HG02678 (cell line): ENCODE data around the gene ARPC4.
A peak's percentile ranks its signal among the peaks of the same experiment; 100 is the strongest.
"Not testable (repeated sequence)": the region's sequence is repeated elsewhere in the genome, so short reads cannot be mapped to it uniquely, and the experiment has no call there.

Experiments
- ATAC-seq: cut with Tn5 transposase; IDR thresholded peaks from one replicate; pipeline ENCODE4 v1.9.1; 2021; ENCODE audit warnings: mild to moderate bottlenecking, moderate library complexity; ENCODE audit not compliant: unreplicated experiment

The ARPC4 gene

DNA sequence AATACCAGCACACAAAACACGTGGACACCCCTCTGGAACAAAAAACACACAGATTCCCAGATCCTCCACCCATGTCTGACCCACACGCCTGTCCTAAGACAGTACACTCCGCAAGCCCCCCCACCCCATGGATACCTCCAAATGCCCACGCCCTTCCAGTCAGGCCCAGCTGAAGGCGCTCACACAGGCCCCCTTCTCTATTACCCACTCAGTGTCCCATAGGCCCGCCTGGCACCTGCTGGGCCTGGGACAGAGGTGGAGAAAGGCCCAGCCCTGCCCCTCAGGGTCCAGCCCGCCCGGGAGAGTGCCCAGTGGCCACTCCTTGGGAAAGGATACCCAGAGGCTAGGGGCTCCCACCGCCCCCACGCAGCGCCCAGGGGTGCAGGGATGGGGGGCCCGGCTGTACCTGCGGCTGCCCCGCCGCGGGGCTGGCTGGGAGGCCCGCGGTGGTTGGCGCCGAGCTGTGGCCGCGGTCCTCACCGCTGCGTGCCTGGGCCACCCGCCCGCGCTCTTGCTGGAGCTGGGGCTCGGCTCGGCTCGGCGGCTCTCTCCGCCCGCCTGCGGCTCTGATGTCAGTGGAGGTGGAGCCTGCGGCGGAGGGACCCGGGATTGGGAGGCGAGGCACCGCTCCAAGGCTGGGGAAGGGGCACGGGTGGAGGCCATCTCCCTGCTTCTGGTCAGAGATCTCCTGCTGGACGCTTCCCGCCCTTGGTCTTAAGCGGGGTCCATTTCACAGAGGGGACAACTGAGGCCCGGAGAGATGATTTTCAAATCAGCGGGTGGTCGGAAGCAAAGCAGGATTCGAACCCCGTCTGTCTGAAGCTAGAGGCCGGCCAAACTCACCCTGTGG, 23.2 kb upstream of the ARPC4 start, which contains the start of gene CAMK1:
TSS of gene CAMK1 (minus strand) at position 522 of the 850 bp plus-strand sequence. CDS start 2,198 bp downstream, outside the sequence.
- ATAC-seq, result peak; percentile 68

DNA sequence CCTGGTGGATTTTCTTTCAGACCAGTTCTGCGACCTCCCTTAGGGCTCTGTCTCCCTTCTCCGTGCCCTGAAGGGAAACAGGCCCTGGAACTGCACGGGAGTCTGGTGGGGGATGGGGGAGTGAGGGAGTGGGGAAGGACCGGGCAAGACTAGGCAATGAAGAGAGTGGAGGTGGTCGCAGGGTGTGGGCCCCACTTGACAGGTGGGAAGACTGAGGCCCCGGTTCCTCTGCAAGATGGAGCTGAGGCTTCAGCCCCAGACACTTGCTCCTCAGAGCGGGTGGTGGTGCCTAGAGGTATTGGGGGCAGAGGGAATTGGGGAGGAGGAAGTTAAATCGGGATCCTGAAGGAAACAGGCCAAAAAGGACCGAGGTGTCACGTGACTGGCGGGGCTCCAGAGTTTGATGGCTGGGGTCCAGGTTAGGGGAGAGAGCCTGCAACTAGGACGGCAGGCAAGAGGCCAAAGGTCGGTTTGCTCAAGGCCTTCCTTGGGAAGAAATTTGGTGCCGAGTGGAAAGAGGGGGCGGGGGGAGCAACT, 22.5 kb upstream of the ARPC4 start:
- ATAC-seq, result no peak

DNA sequence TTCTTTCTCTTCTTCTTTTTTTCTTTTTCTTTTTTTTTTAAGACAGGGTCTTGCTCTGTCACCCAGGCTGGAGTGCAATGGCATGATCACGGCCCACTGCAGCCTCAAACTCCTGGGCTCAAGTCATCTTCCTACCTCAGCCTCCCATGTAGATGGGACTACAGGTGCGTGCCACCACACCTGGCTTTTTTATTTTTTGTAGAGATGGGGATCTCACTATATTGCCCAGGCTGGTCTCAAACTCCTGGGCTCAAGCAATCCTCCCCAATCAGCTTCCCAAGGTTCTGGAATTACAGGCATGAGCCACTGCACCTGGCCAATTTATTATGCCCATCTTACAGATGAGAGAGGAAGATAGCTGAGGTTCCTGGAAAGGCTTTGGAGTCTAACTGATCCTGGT, 21.9 kb upstream of the ARPC4 start:
- ATAC-seq, result not testable (repeated sequence)

DNA sequence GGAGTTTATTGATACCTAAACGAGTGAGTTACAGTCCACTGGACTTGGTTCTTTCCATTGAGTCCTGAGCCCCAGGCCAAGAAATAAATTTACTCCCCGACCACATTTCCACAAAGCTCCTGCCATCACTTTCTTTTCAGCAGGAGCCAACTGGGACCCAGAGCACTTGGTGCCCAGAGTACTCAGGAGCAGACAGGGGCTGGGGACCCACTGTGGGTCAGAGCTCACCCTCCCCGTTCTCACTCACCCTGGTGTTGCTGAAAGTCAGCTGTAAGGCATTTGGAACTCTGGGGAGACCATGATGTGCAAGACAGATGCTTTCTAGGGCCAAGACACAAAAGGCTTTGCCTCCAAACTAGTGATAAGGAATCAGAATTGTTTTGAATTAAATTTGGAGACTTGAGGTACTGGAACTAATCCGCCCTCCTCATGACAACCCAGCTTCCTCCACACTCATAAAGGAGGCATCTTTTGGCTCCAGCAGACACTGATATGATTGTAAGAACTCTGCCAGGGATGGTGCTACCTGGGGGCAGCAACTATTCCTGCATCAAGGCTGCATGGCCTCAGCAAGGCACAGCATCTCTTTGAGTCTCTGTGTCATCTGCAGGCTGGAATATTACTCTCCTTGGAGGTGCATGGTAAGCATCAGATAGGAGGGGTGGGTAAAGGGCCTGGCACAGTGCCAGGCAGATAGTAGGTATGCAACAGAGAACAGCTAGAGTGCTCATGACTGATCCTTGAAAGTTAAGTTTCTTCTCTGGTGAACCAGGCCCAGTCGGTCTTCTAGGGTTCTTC, 15.8 kb upstream of the ARPC4 start:
- no peak for ATAC-seq

DNA sequence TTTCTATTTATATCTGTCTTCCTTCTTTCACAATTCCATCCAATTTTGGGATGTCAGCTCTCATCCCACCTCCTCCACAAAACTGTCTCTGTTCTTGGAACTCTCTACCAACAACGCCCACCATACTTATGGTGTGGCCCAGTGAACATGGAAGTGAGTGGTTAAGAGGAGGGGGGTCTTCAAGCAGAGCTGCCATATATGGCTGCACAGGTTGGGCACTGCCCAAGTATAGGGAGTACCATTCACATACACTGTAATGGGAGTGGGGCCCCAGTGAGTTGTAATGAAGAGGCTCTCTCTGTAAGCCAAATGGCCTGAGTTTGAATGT, 15.2 kb upstream of the ARPC4 start:
- ATAC-seq, result no peak

DNA sequence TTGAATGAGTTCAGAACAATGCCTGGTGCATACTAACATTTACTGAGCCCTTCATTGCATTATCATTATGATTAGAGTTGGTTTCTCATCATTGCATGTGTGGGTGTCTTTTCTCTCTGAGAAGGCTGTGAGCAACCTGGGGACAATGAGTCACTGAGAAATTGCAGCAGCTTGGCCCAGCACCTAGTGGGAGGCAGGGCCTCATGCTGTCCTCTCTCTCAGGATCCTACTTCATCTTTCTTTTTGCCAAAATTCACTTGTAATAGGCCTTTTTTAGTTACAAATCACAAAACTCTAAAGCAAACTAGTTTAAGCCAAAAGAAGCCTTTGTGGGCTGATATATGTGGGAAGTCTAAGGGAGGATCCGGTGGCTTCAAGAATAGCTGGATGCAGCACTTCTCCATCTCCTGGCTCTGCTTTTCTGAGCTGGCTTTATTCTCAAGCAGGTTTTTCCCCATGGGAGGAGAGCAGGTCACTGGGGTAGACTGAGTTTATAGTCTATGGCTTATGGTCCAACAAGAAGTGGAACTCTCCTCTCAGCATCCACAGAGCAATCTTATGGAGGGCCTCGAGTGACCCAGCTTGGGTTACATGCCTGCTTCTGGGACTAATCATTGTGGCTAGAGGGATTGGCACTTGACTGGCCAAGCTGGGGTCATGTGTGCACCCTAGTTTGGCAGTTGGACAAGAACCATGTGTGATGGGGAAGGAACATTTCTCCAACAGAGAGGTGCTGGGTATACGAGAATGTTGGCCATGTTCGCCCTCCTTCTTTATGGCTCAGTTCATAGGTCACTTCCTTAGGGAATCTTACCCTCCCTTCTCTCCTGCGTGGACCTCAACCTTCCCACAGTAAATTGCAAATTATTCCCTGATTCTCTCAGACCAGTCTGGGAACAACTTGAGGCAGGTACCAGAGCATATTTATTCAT, 14.5 kb upstream of the ARPC4 start:
- ATAC-seq, result no peak

DNA sequence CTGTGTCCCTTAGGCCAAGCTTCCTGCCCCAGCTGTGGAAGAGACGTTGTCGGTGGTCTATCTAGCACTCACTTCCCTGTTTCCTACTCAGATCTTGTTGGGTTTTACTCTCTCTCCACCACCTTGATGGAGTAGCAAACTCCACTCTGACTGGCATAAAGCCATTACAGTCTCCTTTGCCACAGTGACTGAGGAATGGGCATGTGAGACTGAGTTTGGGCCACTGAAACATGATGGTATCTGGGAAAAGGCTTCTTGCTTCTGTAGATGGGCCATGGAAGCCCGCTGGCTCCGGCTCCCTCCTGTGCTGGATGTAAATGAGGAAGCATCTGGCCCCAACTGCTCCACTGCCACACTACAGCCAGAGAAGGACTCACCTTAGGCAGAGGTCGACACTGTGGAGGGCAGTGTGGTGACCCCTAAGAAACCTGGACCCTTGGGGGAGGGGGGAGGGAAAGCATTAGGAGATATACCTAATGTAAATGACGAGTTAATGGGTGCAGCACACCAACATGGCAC, 13.7 kb upstream of the ARPC4 start:
- ATAC-seq, result no peak

DNA sequence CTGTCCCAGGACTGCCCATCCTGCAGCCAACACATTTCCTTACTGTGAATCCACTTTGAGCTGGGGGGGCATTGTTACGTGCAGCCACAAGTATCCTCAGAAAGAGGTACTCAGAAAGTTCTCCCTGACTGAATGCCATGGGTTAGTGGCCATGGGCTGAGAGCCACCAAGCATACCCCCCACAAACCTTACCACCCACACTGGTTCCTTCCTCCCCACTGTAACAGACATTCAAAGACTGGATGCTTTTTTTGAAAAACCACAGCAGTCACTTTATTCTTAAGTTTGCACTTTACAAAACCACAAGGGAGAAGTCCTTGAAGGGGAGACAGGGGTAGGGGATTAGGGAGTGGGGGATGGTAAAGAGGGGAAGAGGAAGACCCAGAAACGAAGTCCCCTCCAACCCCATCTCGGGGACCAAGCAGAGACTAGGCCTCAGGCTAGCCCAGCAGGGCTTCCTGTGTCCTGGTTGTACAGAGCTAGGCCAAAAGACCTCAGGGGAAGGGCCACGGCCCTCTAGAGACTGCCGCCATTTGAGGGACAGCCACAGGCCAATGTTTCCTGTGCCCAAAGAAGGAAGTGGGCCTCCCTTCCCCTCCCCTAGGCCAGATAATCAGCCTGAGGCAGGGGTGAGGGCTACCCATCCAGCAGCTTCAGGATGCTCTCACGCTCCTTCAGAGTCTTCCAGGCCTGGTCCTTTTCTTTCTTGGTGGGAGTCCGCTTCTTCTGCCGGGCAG, 13.0 kb upstream of the ARPC4 start:
- peak; percentile 59 for ATAC-seq

DNA sequence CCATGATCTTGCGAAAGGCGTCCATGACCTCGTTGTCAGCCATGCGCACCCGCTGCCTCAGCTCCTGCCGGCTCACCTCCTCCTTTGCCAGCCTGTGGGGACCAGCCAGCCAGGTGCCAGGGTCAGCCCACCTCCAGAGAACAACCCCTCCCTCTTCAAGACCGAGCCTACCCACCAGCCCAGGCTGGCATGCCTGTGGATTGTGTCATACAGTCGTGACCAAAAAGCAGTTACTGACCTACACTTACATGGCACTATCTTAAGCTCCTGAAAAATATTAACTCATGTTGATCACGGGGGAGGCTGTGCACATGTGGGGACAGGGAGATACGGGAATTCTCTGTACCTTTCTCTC, 12.4 kb upstream of the ARPC4 start:
- ATAC-seq, result peak; percentile 8

DNA sequence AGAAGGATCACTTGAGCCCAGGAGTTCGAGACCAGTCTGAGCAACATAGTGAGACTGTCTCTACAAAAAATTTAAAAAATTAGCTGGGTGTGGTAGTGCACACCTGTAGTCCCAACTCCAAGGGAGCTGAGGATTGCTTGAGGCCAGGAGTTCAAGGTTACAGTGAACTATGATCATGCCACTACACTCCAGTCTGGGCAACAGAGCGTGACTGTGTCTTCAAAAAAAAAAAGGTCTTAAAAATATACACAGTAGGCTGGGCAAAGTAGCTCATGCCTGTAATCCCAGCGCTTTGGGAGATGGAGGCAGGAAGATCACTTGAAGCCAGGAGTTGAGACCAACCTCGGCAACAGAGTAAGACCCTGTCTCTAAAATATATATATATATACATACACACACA, 12.0 kb upstream of the ARPC4 start:
- no peak for ATAC-seq

DNA sequence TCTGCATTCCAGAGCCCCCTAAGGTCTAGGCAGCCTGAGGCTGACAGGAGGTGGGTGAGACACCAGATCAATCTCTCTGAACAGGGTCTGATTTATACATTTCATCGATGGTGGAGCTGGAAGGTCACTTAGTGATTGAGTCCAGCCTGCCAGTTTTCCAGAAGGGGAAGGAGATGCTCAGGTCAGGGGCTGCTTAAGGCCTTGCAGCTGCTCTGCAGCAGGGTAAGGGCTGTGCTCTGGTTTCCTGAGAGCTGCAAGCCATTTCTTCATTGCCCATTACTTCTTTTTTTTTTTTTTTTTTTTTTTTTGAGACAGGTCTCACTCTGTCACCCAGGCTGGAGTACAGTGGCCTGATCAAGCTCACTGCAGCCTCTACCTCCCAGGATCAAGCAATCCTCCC, 11.3 kb upstream of the ARPC4 start:
- ATAC-seq, result no peak

DNA sequence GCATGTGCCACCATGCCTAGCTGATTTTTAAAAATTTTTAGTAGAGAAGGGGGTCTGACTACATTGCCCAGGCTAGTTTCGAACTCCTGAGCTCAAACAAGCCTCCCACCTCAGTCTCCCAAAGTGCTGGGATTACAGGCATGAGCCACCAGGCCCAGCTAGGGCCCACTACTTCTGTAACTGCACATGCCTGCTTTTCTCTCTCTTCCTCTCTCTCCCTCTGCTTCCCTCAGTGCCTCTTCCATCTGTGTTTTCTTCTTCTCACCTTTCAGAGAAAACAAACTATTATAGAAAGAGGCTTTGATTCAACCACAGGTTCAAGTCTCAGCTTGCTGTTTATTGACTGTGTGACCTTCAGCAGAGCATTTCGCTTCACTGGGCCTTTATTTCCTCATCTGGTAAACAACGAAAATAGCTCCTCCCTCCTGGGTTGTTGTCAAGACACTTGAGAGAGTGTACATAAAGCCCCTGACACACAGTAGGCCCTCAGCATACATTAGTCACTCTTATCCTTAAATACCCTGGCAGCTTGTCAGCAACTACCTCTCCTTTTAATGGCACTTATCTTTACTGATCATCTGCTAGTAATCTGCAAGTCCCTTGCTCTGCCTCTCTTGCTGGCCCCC, 10.8 kb upstream of the ARPC4 start:
- no peak for ATAC-seq

DNA sequence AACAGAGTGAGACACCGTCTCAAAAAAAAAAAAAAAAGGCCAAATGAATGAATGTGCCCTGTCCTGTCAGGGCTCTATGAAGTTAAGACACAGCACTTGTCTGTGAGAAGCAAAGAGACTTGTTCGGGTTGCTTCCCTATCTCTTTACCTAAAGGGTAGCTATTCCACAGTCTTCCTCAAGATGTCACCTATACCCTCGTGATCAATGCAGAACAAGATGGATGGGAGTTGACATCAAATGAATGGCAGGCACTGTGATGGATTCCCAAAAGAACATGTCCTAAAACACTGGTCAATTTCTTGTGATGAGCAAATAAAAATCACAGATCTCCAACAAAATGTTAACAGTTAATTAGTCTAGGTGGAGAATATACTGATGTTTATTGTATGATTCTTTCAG, 10.1 kb upstream of the ARPC4 start:
- ATAC-seq, result no peak

DNA sequence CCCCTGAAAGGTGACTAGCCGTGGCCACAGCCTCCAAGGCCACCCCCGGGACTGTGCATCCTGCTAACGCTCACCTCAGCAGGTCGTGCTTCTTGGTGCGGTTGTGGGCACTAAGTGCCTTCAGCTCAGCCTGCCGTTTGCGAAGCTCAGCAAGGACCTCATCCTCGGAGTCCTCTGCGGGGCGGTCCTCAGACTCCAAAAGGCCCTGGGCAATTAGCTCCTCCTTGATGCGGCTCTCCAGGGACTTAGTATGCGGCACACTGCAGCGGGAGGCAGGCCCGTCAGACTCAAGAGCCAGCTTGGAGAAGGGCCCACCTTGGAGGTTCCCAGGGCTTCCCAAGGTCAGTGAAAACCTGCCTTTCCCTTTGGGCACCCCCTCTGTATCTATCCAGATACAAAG, 8.9 kb upstream of the ARPC4 start:
- no peak for ATAC-seq

DNA sequence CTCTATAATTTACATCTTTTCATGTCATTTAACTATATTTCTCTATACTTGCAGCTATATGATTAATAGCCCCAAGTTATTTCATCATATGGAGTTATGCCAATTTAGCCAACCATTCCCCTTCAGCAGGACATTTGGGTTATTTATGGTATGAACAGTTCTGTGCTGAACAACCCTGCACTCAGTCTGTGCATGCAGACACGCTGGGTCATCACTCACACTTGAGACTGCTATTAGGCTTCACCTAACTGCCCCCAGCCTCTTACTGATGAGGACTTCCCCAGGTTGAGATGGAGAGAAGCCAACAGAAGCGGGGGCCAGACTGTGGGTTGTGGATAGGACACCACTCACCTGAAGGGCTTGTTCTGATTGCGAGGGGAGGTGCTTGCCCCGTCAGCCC, 7.9 kb upstream of the ARPC4 start:
- no peak for ATAC-seq

DNA sequence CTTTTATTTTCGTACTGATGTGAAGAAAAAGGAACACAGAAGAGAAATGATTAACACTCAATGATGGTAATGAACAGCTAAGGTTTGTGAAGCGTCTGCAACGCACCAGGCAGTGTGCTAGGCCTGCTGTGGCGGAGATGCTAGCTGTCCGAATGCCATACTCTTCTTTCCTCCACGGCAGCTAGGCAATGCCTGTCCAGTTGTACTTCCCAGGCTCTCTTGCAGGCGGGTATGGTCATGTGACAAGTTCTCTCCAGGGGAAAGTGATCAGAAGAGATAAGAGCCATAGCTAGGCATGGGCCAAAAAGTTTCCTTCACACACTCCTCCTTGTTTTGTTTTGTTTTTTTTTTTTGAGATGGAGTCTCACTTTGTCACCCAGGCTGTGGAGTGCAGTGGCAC, 7.3 kb upstream of the ARPC4 start:
- no peak for ATAC-seq

DNA sequence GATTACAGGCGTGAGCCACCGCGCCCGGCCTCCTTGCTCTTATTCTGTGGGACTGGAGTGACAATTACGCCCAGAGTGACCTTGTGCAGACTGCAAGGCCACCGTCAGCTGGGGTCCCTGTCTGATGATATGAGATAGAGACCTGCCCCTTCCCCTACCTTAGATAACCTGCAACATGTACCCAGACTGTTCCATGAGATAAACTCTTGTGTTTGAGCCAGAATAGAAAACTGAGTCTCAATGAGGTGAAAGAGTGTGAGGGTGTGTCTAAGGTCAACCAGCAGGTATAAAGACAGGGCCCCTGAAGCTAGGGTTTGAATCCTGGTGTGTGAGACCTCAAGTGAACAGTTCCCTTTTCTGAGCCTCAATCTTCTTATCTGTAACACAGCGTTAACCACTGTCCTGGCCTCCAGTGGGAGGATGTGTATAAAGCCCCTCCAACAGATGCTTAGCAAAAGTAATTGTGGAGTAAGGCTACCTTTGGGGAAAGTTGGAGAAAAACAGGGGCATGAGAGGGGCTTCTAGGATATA, 6.6 kb upstream of the ARPC4 start:
- ATAC-seq, result no peak

DNA sequence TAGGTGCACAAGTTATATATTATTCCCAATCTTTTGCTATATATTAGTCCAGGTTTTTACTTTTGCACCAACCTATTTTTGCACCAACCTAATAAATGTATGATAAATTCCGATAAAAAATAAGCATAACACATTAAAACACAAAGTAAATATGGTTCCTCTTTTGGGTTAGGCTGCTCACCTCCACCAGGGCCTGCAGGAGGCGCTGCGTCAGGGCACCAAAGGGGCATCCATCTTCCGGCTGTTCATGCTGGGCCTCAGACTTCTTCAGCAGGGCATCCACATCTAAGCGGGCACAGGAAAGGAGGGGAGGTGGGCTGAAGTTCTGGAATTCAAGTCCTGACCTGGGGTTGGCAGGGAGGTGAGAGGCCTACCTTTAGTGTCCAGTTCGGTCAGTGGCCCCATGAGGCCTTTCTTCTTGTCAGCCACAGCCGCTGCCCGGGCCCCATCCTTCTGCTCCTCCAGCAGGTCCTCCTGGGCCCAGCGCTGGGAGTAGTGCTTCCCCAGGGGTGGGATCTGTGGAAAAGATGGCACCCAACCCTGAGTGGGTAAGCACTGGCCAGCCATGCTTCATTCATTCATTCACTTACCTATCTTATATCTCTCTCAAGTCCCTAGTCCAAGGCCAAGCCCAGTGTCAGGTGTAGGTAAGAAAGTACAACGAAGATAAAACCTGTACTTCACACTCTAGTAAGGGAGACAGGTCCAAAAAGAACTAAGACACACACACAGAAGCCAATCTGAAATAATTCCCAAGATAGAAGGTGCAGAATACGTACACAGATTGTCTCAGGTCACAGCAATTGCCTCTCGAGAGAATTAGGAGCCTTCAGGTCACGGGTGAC, 5.8 kb upstream of the ARPC4 start:
- ATAC-seq, result no peak
